Esophagus squamous epithelium (tissue), 5 donors: ENCODE measurements around the gene PROB1. TPM values are rescaled to one million over a fixed set of nuclear protein-coding genes. Genes with fewer than 3 reads are reported as not detected.

Experiments
- DNase-seq: peaks from one replicate; lab custom pipeline; 2025; lab: John Stamatoyannopoulos, UW
- H3K27ac ChIP-seq, 4 donors: fragments of 200-600 bp; sonication (generic); one replicate each; pipeline ENCODE4 v1.5.1; 2016 to 2019; ENCODE audit warnings: mild to moderate bottlenecking in 1 of 4
- H3K27me3 ChIP-seq, 4 donors: fragments of 200-600 bp; sonication (generic); 1 replicate in 3 of 4; 2 replicates in 1 of 4; pipeline versions ENCODE4 v1.5.1 to v1.6.0; 2017 to 2021; ENCODE audit warnings: antibody characterized with exemption in 1 of 4
- H3K36me3 ChIP-seq, 3 donors: fragments of 200-600 bp; sonication (generic); one replicate each; pipeline ENCODE4 v1.5.1; 2016 to 2019
- H3K4me1 ChIP-seq, 3 donors: fragments of 200-600 bp; sonication (generic); one replicate each; pipeline ENCODE4 v1.5.1; 2017 to 2019
- H3K4me3 ChIP-seq, 4 donors: fragments of 200-600 bp; sonication (generic); 1 replicate in 3 of 4; 2 replicates in 1 of 4; pipeline ENCODE4 v1.5.1; 2016 to 2019; ENCODE audit warnings: mild to moderate bottlenecking in 2 of 4, moderate library complexity in 1 of 4
- H3K9me3 ChIP-seq, 3 donors: fragments of 200-600 bp; sonication (generic); one replicate each; pipeline ENCODE4 v1.5.1; 2016 to 2019
- POLR2A ChIP-seq, 4 donors: fragments of 450-650 bp; IDR thresholded peaks; one replicate each; pipeline ENCODE4 v1.6.1; 2017; ENCODE audit warnings: antibody characterized with exemption in 4 of 4, mild to moderate bottlenecking in 4 of 4, moderate library complexity in 3 of 4
- WGBS, 2 donors: methylation state at CpG; one replicate each; pipeline ENCODE4 v1.1.5; 2018; 5-methylcytosine and 5-hydroxymethylcytosine counted together
- intact Hi-C: fragments of 100-400 bp; cut with DNase I; formaldehyde crosslinking; loops from one replicate; pipeline ENCODE4 v1.15.0; 2022
- total RNA-seq, 4 donors: library from RNA; depleted of rRNA; stranded (reverse); fragments of >200 nt; gene quantifications; one replicate each; pipeline ENCODE4 v1.1.0, GENCODE V29; 2016
- TF ChIP-seq, protein P1 (sequence below), 6 experiments: fragments of 450-650 bp in 4 of 6; fragments of 200-600 bp in 2 of 6; sonication (generic) in 2 of 6; IDR thresholded peaks; one replicate each; pipeline ENCODE4 v1.5.1; 2016 to 2019; ENCODE audit warnings: antibody characterized with exemption in 6 of 6, mild to moderate bottlenecking in 4 of 6, moderate library complexity in 4 of 6
- donor health status: DM: yes; HTN: yes; CAD: no.

Gene PROB1
- total RNA-seq, 4 donors from 2014 or later, result 0.95 to 1.8 (median 1.0) TPM

GRCh38 chr5:139344177-139344576, 50.7 kb downstream of the PROB1 start:
- Histone ChIP-seq H3K27ac (no peak overlapping the region), H3K4me3 (no peak overlapping the region), H3K27me3 (no peaks in the 10 kb centered on the region), H3K36me3 (peaks cover 0 to 40% (median 0%) of the 10 kb centered on the region in 3 donors), H3K9me3 (no peaks in the 10 kb centered on the region), H3K4me1 (peaks cover 14 to 68% (median 30%) of the 10 kb centered on the region in 3 donors)
- TF ChIP-seq, protein P1, sequence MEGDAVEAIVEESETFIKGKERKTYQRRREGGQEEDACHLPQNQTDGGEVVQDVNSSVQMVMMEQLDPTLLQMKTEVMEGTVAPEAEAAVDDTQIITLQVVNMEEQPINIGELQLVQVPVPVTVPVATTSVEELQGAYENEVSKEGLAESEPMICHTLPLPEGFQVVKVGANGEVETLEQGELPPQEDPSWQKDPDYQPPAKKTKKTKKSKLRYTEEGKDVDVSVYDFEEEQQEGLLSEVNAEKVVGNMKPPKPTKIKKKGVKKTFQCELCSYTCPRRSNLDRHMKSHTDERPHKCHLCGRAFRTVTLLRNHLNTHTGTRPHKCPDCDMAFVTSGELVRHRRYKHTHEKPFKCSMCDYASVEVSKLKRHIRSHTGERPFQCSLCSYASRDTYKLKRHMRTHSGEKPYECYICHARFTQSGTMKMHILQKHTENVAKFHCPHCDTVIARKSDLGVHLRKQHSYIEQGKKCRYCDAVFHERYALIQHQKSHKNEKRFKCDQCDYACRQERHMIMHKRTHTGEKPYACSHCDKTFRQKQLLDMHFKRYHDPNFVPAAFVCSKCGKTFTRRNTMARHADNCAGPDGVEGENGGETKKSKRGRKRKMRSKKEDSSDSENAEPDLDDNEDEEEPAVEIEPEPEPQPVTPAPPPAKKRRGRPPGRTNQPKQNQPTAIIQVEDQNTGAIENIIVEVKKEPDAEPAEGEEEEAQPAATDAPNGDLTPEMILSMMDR (IDR thresholded peaks at IDR 0.05), result no peak
- no peak for TF ChIP-seq POLR2A (IDR thresholded peaks at IDR 0.05)
- WGBS, 2 donors, result 54 to 68% methylated on average over 2 of the region's 2 CpGs
- intact Hi-C loops, result loop anchor here (5.0 kb wide), 1 partner anchor 48 kb away; no protein-coding TSS in a partner anchor
- no peak for DNase-seq

DNA sequence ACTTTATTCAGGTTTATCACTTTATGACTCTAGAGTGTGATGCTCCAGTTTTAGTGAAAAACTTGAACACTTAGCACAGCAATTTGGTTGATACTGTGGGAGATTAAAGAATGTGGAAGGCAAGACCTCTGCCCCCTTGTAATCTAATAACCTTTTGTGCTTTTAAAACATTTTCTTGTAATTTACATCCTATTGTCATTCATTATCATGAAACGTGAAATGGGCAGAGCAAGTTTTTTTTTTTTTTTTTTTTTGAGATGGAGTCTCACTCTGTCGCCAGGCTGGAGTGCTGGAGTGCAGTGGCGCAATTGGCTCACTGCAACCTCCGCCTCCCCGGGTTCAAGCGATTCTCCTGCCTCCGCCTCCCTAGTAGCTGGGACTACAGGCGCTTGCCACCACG, 51.4 kb downstream of the PROB1 start:
- no peak for DNase-seq
- Histone ChIP-seq H3K4me1 (peaks cover 14 to 61% (median 28%) of the 10 kb centered on the region in 3 donors), H3K27me3 (no peaks in the 10 kb centered on the region), H3K9me3 (no peaks in the 10 kb centered on the region), H3K4me3 (peak overlapping the region in 3 of 4 donors; percentile 87 to 89 (median 87)), H3K27ac (peak overlapping the region in 1 of 4 donors; percentile 99), H3K36me3 (peaks cover 0 to 35% (median 0%) of the 10 kb centered on the region in 3 donors)
- intact Hi-C loops, result loop anchor here (5.0 kb wide), 1 partner anchor 49 kb away; no protein-coding TSS in a partner anchor
- 64 to 79% methylated on average over 3 to 9 of the region's 9 CpGs for WGBS, 2 donors
- TF ChIP-seq, protein P1 (IDR thresholded peaks at IDR 0.05), result no peak
- TF ChIP-seq POLR2A (IDR thresholded peaks at IDR 0.05), result no peak

DNA sequence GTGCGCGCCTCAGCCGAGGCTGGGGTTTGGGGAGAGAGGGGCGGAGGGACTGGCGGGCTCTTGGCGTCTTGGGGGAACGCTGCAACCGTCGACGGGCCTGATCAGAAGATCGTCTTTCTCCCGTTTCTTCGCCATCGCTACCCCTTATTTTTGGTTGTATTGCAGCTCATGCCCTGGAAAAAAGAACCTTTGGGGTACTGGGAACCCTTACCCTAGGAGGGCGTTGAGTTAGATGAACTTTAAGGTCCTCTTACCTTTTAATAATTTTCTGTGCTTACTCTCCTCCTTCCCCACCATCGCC, 52.5 kb downstream of the PROB1 start:
- Histone ChIP-seq H3K36me3 (peaks cover 0 to 24% (median 0%) of the 10 kb centered on the region in 3 donors), H3K27me3 (no peaks in the 10 kb centered on the region), H3K4me3 (peak overlapping the region; percentile 87 to 89 (median 88)), H3K27ac (peak overlapping the region; percentile 99), H3K9me3 (no peaks in the 10 kb centered on the region), H3K4me1 (peaks cover 14 to 56% (median 23%) of the 10 kb centered on the region in 3 donors)
- TF ChIP-seq, protein P1 (IDR thresholded peaks at IDR 0.05), result peak in 1 of 6 experiments; percentile 22
- TF ChIP-seq POLR2A (IDR thresholded peaks at IDR 0.05), result no peak
- DNase-seq, result no peak
- intact Hi-C loops, result loop anchor here (5.0 kb wide), 1 partner anchor 50 kb away; no protein-coding TSS in a partner anchor
- 0% methylated on average over 5 to 15 of the region's 16 CpGs for WGBS, 2 donors

DNA sequence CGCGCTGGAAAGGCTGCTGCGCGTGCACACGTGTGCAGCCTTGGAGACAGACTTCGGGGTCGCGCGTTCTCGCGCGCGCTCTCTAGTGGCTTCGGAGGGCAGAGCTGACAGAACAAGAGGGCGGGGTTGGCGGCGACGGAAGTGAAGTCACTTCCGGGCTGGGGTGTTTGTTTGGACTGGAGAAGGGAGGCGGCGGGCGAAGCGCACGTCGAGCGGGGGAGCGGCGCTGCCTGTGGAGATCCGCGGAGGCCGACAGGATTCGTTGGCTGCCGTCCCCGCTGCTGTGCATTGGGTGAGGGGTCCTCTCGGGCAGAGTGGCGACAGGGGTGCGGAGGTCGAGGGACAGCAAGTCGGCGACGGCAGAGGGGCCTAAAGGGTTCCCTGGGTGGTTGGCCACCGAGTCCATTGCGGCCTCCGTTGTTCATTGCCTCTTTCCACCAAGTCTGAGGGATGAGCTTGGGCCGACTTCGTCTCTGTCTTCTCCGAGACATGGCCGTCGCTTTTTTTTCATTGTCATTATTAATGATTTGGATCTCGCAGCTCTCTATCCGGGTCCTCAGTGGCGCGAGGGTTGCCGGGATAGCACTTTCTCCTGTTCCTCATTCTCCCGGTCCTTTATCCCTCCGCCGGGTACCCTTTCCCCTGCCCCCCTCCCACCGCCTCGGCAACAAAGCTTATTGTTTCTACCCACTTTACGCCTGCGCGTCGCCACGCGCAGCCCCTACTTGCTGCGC, 53.0 kb downstream of the PROB1 start, which contains the start of gene PAIP2:
TSS of gene PAIP2 (plus strand) at position 166 of the 734 bp plus-strand sequence. CDS start 21,931 bp downstream, outside the sequence.
- no peaks in the 10 kb centered on the region for H3K9me3 ChIP-seq
- TF ChIP-seq, protein P1 (IDR thresholded peaks at IDR 0.05), result peak; percentile 61 to 88 (median 82)
- peak in 3 of 4 donors; percentile 90 to 98 (median 91) for TF ChIP-seq POLR2A (IDR thresholded peaks at IDR 0.05)
- DNase-seq, result peak; percentile 92
- H3K4me1 ChIP-seq, result peaks cover 14 to 52% (median 23%) of the 10 kb centered on the region in 3 donors
- H3K27me3 ChIP-seq, result no peaks in the 10 kb centered on the region
- WGBS, 2 donors, result 0% methylated on average over 24 to 34 of the region's 66 CpGs
- H3K36me3 ChIP-seq, result peaks cover 0 to 22% (median 0%) of the 10 kb centered on the region in 3 donors
- H3K4me3 ChIP-seq, result peak within 1 kb of the TSS; percentile 87 to 89 (median 88)
- H3K27ac ChIP-seq, result peak within 1 kb of the TSS; percentile 99
- intact Hi-C loops, result loop anchor here (5.0 kb wide), 1 partner anchor 50 kb away; no protein-coding TSS in a partner anchor
